ENCODE data around the gene ATXN1. TPM values are rescaled to one million over a fixed set of nuclear protein-coding genes. Genes with fewer than 3 reads are reported as not detected.

The ATXN1 gene
- polyA plus RNA-seq, 1 of the 3 experiments (the other 2 are of a cell fraction): 7.9 TPM

DNA sequence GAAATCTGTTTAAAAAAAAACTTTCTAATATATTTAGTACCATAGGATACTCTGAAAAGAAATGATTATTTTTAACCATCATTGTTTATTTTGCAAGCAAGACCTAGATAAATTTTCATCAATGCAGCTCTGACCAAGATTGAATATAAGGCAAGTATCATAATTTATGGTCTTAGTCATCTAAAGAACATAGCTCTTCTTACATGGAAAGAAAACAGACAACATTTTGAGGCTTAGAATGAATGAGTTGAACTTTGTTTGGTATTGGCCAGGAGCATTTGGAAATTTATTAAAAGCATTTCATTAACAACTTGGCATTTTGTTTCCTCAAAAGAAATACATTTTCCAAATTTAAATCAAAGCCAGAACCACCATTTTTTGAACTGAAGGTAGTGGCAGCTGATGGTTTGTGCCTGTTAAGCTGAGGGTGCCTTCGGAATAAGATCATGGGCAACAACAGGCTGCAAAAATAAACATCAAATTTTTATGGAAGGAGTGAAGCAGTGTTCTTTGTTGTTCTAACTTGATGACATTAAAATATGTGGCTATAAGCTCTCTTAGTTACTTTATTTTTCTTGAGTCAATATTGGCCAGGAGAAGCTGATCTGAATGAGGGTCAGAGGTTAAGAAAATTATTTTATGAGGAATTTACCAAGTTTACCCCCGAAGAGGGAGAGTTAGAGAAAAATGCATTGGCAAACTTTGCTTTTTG, 6.7 kb upstream of the ATXN1 start (continued):
- TF ChIP-seq ELF1 (IDR thresholded peaks at IDR 0.05) (no peak), GATA2 (CRISPR knock-in tag; IDR thresholded peaks at IDR 0.05) (no peak), RFX5 (IDR thresholded peaks at IDR 0.05; ENCODE audit: low read length) (no peak), TEAD4 (IDR thresholded peaks at IDR 0.05; ENCODE audit: borderline replicate concordance, insufficient read depth) (peak; percentile 58), NFIC (IDR thresholded peaks at IDR 0.05; ENCODE audit: borderline replicate concordance) (peak; percentile 44; the same call in 1 of the 2 replicates)
- TF ChIP-seq, protein P1, sequence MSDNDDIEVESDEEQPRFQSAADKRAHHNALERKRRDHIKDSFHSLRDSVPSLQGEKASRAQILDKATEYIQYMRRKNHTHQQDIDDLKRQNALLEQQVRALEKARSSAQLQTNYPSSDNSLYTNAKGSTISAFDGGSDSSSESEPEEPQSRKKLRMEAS (IDR thresholded peaks at IDR 0.05; ENCODE audit: low read depth): no peak
- TF ChIP-seq, protein P2, sequence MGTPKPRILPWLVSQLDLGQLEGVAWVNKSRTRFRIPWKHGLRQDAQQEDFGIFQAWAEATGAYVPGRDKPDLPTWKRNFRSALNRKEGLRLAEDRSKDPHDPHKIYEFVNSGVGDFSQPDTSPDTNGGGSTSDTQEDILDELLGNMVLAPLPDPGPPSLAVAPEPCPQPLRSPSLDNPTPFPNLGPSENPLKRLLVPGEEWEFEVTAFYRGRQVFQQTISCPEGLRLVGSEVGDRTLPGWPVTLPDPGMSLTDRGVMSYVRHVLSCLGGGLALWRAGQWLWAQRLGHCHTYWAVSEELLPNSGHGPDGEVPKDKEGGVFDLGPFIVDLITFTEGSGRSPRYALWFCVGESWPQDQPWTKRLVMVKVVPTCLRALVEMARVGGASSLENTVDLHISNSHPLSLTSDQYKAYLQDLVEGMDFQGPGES (IDR thresholded peaks at IDR 0.05; ENCODE audit: low read depth, low read length): no peak
- TF ChIP-seq, protein P3, sequence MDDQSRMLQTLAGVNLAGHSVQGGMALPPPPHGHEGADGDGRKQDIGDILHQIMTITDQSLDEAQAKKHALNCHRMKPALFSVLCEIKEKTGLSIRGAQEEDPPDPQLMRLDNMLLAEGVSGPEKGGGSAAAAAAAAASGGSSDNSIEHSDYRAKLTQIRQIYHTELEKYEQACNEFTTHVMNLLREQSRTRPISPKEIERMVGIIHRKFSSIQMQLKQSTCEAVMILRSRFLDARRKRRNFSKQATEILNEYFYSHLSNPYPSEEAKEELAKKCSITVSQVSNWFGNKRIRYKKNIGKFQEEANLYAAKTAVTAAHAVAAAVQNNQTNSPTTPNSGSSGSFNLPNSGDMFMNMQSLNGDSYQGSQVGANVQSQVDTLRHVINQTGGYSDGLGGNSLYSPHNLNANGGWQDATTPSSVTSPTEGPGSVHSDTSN (IDR thresholded peaks at IDR 0.05): peak; percentile 72

DNA sequence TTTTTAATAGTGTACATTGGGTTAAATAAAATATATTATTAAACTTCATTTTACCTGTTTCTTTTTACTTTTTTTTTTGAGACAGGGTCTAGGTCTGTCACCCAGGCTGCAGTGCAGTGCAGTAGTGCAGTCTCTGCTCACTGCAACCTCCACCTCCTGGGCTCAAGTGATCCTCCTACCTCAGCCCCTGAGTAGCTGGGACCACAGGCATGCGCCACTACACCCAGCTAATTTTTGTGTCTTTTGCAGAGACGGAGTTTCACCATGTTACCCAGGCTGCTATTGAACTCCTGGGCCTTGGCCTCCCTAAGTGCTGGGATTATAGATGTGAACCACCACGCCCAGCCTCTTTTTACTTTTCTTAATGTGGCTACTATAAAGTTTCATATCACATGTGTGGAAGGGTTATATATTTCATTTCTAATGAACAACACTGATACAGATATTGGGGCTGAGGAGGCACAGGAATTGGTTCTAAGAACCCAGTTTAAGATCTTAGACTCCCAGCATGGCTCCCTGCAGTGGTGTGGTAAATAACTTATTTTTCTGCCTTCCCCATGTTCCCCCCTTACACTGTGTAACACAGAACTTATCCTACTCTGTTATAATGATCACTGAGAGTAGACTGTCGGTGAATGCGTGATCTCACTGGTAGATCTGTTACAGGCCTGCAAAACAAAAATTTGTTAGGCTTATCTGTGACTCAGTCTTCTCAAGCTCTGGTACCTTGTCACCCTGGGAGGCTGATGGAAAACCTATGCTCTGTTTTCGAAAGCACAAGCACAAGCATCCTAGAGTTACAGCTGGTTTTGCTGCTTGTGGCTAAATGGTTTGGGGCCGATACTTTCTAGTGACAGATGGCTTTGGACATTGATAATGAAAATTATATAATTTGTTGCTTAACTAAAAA, 5.8 kb upstream of the ATXN1 start:
- Histone ChIP-seq H3K9me2 (no peaks in the 10 kb centered on the region), H3K27me3 (ENCODE audit: insufficient read depth) (no peaks in the 10 kb centered on the region), H3K4me2 (peak overlapping the region; percentile 48; the same call in 1 of the 2 replicates), H3K79me2 (ENCODE audit: insufficient read depth) (peaks cover 31% of the 10 kb centered on the region), H3K4me3 (ENCODE audit: low read depth in 2 of 2, low read length in 1 of 2) (no peak overlapping the region), H3K4me1 (ENCODE audit: control insufficient read depth in 1 of 2, insufficient read depth in 2 of 2, low read depth in 1 of 2, low read length in 1 of 2) (peaks cover 6 to 46% of the 10 kb centered on the region in 2 experiments), H3F3A (replicated peaks; ENCODE audit: insufficient read depth) (peaks cover 76% of the 10 kb centered on the region), H3K9ac (peak overlapping the region; percentile 62; the same call in 1 of the 2 replicates), H3K9me3 (no peaks in the 10 kb centered on the region), H3K36me3 (replicated peaks in 1 of 2; ENCODE audit: control insufficient read depth in 1 of 2, insufficient read depth in 2 of 2, low read length in 1 of 2) (no peaks in the 10 kb centered on the region), H4K20me1 (ENCODE audit: insufficient read depth) (no peaks in the 10 kb centered on the region), H2AFZ (ENCODE audit: low read depth) (no peak overlapping the region), H3K27ac (ENCODE audit: low read depth in 2 of 2, low read length in 1 of 2) (peak overlapping the region; percentile 90 to 92; a peak in 3 of 4 replicates)
- ChIA-PET POLR2A (no interaction called here), CTCF (interaction anchor here (1.5 to 2.2 kb wide), 4 partner anchors 10 to 435 kb away, joined by 4 to 8 read pairs (median 6); no protein-coding TSS in a partner anchor)
- TF ChIP-seq, protein P3 (IDR thresholded peaks at IDR 0.05): peak; percentile 43; the same call in 1 of the 2 replicates
- no peak for TF ChIP-seq CHD2 (IDR thresholded peaks at IDR 0.05; ENCODE audit: low read length, partially characterized antibody)
- no peak for TF ChIP-seq SIN3A (IDR thresholded peaks at IDR 0.05; ENCODE audit: borderline replicate concordance, low read depth, low read length)
- DNase-seq: no peak
- 72% methylated on average over 7 of the region's 7 CpGs for WGBS (ENCODE audit: low lambda C conversion rate)

Measured in SK-N-SH (cell line).